Measurements from ENCODE around the gene ACO2.

- no peak for TF ChIP-seq POLR2AphosphoS5 (IDR thresholded peaks at IDR 0.05; ENCODE audit: low read depth, low read length)
- TF ChIP-seq, protein P1, sequence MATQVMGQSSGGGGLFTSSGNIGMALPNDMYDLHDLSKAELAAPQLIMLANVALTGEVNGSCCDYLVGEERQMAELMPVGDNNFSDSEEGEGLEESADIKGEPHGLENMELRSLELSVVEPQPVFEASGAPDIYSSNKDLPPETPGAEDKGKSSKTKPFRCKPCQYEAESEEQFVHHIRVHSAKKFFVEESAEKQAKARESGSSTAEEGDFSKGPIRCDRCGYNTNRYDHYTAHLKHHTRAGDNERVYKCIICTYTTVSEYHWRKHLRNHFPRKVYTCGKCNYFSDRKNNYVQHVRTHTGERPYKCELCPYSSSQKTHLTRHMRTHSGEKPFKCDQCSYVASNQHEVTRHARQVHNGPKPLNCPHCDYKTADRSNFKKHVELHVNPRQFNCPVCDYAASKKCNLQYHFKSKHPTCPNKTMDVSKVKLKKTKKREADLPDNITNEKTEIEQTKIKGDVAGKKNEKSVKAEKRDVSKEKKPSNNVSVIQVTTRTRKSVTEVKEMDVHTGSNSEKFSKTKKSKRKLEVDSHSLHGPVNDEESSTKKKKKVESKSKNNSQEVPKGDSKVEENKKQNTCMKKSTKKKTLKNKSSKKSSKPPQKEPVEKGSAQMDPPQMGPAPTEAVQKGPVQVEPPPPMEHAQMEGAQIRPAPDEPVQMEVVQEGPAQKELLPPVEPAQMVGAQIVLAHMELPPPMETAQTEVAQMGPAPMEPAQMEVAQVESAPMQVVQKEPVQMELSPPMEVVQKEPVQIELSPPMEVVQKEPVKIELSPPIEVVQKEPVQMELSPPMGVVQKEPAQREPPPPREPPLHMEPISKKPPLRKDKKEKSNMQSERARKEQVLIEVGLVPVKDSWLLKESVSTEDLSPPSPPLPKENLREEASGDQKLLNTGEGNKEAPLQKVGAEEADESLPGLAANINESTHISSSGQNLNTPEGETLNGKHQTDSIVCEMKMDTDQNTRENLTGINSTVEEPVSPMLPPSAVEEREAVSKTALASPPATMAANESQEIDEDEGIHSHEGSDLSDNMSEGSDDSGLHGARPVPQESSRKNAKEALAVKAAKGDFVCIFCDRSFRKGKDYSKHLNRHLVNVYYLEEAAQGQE (IDR thresholded peaks at IDR 0.05; ENCODE audit: insufficient read depth in 1 of 2, low read depth in 2 of 2, low read length in 2 of 2) = no peak
Measured at GRCh38 chr22:41446057-41446501, 22.8 kb upstream of the ACO2 start.
